22Rv1 (cell line): ENCODE data around the gene WDFY3.

Experiments
- H3K27ac ChIP-seq: fragments of 450-650 bp; 2 replicates; pipeline ENCODE4 v1.5.1; 2017
- CTCF ChIP-seq: fragments of 450-650 bp; IDR thresholded peaks from 2 replicates; pipeline ENCODE4 v1.5.1; 2017; ENCODE audit warnings: mild to moderate bottlenecking
- ZFX ChIP-seq: fragments of 450-650 bp; IDR thresholded peaks from 2 replicates; pipeline ENCODE4 v1.6.1; 2017; ENCODE audit warnings: antibody characterized with exemption, borderline replicate concordance

The WDFY3 gene

GRCh38 chr4:84680956-84681355 lies 285.5 kb downstream of the WDFY3 start:
- H3K27ac ChIP-seq: no peak overlapping the region
- TF ChIP-seq CTCF: no peak
- TF ChIP-seq ZFX: no peak

- TF ChIP-seq ZFX: no peak
- no peak for TF ChIP-seq CTCF
- no peak overlapping the region for H3K27ac ChIP-seq
These were observed 287.3 kb downstream of the WDFY3 start for GRCh38 chr4:84678976-84679744.

- no peak overlapping the region for H3K27ac ChIP-seq
- TF ChIP-seq ZFX: no peak
- no peak for TF ChIP-seq CTCF
These were observed 288.5 kb downstream of the WDFY3 start for GRCh38 chr4:84677995-84678394.

- TF ChIP-seq ZFX (no peak), CTCF (no peak)
- no peak overlapping the region for H3K27ac ChIP-seq
These were observed 289.4 kb downstream of the WDFY3 start for GRCh38 chr4:84677093-84677492.

GRCh38 chr4:84673475-84674240 lies 292.8 kb downstream of the WDFY3 start:
- H3K27ac ChIP-seq: no peak overlapping the region
- TF ChIP-seq CTCF (no peak), ZFX (no peak)

- H3K27ac ChIP-seq: no peak overlapping the region
These were observed 294.3 kb downstream of the WDFY3 start for GRCh38 chr4:84672177-84672576.

More at GRCh38 chr4:84672177-84672576, 294.3 kb downstream of the WDFY3 start:
- no peak for TF ChIP-seq ZFX
- TF ChIP-seq CTCF: no peak
